Measurements from ENCODE around the gene MAPKAP1.
"Not testable (repeated sequence)": the region's sequence is repeated elsewhere in the genome, so short reads cannot be mapped to it uniquely, and the experiment has no call there.

The MAPKAP1 gene

GRCh38 chr9:125404733-125405132 lies 302.3 kb downstream of the MAPKAP1 start:
- DNase-seq: no peak

DNA sequence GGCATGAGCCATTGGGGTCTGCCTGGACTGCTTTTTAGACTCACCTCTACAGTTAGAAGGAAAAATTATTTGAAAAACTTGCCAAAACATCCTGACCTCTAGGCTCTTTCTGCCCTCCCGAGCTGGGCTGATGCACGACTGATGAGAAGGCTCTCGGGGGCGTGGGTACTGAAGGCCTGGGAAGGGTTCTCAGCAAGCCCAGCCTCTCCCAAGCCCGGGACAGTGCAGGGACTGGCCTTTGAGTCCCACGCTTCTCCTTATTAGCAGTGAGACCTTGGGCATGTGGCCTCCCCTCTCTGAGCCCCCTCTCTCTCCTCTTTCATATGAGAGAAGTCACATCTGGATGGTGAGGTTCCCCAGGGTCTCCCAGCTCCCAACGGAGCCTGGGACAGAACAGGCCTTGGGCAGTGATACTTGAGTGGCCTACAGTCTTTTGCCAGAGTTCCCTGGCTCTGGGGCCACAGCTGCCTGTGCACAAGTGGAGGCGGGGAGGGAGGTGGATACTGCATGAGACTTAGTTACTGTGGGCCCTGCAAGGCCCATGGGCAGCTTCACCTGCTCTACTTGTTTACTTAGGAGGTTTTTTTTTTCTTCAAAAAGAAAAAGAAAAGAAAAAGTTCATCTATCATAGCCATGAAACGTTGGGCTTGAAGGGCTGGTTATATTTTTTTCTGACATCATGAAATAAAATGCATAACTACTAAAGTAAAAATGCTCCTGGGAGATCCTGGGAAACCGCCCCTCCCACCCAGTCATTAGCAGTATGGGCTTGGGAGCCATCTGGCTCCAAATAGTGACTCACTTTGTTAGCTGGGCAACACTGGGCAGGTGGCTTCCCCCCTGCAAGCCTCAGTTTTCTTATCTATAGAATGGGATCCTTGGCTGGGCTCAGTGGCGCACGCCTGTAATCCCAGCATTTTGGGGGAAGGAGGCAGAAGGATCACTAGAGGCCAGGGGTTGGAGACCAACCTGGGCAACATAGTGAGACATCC lies 306.0 kb downstream of the MAPKAP1 start:
- DNase-seq: no peak

GRCh38 chr9:125400232-125400631 lies 306.8 kb downstream of the MAPKAP1 start:
- not testable (repeated sequence) for DNase-seq

- no peak for DNase-seq
These were observed 307.3 kb downstream of the MAPKAP1 start for GRCh38 chr9:125399666-125400065.

DNA sequence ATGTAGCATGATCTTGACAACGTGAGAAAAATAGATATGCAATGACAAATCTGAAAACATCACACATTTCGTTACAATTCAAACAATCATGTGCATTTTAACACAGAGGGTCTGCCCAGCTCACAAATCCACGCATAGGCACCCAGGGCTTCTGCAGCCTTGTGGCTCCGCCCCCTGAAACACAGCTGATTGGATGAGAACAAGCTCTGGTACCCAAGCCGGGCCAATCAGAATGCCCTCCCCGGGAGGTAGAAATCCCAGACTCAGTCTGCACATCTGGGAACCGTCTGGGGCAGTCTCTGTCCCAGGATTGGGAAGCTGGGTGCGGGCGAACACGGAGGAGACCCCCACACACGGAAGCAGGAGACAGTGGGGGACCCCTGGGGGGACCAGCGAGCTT lies 307.8 kb downstream of the MAPKAP1 start:
- no peak for DNase-seq

GRCh38 chr9:125398243-125398642 lies 308.8 kb downstream of the MAPKAP1 start:
- DNase-seq: no peak

DNA sequence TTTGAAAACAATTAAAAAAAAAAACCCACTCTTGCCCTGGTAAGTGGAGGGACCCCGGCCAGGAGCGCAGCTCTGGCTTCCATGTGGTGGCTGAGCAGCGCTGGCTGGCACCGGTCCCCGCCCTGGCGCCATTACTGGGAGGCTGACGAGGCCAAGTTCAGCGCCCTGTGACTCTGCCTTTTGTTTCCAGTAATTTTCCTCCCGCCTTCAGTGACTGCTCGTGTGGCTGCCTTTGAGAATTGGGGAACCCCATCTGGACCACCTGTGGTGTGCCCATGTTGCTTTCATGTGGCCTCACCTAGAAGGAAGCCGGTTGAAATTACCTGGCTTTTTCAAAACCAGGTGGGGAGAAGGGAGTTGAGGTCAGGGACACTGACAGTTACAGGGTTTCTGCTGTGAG lies 309.3 kb downstream of the MAPKAP1 start:
- DNase-seq: no peak

DNA sequence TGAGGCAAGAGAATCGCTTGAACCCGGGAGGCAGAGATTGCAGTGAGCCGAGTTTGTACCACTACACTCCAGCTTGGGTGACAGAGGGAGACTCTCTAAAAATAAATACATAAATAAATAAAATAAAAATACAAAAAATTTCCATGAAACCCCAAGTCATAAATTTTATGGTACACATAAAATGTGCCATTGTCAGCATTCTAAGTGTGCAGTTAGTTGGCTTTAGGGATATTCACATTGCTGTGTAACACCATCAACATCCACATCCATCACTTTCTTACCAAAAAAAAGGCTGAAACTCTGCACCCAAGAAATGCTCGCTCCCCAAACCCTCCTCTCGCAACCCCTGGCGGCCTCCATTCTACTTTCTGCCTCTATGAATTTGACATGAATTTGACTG lies 310.2 kb downstream of the MAPKAP1 start:
- DNase-seq: no peak

DNA sequence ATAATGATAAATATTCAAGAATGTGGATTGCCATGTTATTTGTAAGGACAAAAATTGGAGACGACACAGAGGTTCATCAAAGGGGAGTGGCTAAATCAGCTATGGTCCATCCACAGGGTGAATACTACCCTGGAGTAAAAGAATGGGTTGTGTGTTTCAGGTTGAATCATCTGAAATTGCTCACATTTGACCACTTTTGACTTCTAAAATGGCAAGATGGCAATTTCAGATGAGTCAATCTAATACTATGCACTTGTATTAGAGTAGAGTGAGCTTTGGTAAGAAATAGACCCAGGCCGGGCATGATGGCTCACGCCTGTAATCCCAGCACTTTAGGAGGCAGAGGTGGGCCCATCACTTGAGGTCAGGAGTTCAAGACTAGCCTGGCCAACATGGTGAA lies 313.6 kb downstream of the MAPKAP1 start:
- DNase-seq: no peak

- DNase-seq: no peak
These were observed 315.3 kb downstream of the MAPKAP1 start for GRCh38 chr9:125391704-125392103.

- no peak for DNase-seq
These were observed 318.0 kb downstream of the MAPKAP1 start for GRCh38 chr9:125388978-125389377.

GRCh38 chr9:125387861-125388524 lies 319.0 kb downstream of the MAPKAP1 start:
- DNase-seq: no peak
